ENCODE results near the gene PCSK6.

DNA sequence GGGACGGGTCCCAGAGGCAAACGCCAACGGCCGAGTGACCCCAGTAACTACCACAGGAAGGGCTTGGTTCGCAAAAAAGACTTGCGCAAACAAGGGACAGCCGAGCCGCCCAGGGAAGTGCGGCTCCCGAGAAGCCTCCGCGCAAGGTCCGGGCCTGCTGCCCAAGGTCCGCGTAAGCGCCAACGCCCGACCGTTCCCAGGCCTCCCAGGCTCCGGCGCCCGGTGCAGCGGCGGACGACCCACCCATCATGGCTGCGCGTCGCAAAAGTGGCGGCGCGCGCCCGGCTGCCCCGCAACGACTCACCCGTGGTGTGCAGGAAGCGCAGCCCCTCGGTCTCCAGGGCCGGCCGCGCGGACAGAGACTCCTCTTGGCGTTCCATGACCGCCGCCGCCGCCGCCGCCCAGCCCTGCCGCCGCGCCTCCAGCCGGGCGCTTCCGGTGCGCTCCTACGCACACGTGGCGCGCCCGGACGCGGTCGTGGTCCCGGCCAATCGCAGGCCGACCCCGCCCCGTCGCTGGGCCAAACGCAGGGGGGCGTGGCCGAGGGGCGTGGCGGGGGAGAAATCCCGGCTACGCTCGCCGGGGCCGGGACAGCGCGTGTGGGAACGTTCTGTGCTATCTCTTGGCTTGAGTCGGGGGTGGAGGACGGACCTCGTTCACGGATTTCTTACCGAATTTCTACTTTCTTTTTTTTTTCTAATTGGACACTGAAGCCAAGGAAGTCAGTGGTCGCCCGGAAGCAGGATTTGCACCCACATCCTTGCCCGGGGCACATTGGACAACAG lies 212.3 kb downstream of the PCSK6 start, which contains the start of gene SELENOS:
- TF ChIP-seq, protein P1, sequence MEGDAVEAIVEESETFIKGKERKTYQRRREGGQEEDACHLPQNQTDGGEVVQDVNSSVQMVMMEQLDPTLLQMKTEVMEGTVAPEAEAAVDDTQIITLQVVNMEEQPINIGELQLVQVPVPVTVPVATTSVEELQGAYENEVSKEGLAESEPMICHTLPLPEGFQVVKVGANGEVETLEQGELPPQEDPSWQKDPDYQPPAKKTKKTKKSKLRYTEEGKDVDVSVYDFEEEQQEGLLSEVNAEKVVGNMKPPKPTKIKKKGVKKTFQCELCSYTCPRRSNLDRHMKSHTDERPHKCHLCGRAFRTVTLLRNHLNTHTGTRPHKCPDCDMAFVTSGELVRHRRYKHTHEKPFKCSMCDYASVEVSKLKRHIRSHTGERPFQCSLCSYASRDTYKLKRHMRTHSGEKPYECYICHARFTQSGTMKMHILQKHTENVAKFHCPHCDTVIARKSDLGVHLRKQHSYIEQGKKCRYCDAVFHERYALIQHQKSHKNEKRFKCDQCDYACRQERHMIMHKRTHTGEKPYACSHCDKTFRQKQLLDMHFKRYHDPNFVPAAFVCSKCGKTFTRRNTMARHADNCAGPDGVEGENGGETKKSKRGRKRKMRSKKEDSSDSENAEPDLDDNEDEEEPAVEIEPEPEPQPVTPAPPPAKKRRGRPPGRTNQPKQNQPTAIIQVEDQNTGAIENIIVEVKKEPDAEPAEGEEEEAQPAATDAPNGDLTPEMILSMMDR (IDR thresholded peaks at IDR 0.05): no peak
- TF ChIP-seq POLR2AphosphoS5 (IDR thresholded peaks at IDR 0.05): peak; percentile 83 to 95 (median 87)
- no peak for TF ChIP-seq POLR2A (IDR thresholded peaks at IDR 0.05)

All from stomach (tissue), 4 donors.